ENCODE measurements around the gene SMG6. TPM values are rescaled to one million over a fixed set of nuclear protein-coding genes. Genes with fewer than 3 reads are reported as not detected.
"Not testable (repeated sequence)": the region's sequence is repeated elsewhere in the genome, so short reads cannot be mapped to it uniquely, and the experiment has no call there.

SMG6 gene
- total and polyA plus RNA-seq, 4 experiments from 2014 or later = 3.8 to 58.5 (median 30.6) TPM

DNA sequence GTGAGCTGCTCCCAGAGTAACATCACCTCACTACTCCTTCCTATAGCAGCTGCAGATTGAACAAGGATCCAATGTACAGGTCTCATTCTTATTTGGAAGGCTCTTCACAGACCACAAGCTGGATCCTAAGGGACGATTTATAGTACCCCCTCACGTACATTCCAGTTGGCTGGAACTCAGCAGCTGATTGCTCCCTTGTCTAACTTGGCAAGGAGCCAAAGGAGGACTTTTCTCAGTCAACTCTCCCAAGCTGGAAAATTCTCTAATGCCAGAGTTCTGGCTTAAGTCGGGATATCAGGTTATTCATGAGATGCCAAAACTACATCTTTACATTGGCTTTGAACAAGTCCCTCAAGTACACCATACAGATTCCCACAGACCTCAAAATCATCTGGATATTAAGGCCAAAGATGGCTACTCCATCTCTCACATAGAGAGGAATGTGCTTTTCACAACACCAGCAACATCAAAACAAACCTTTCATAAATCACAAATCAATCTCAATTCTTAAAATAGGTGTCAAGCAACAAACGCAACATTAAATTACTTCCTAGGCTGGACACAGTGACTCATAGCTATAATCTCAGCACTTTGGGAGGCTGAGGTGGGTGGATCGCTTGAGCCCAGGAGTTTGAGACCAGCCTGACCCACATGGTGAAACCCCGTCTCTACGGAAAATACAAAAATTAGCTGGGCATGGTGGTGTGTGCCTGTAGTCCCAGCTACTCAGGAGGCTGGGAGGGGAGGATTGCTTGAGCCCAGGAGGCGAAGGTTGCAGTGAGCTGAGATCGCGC is 39.3 kb downstream of the SMG6 start:
- Histone ChIP-seq H3K27me3 (ENCODE audit: insufficient read depth, low read length) (no peaks in the 10 kb centered on the region), H3K9me3 (ENCODE audit: control insufficient read depth in 1 of 2, low read length in 2 of 2) (no peaks in the 10 kb centered on the region), H3K27ac (ENCODE audit: low read depth, low read length) (peak overlapping the region; percentile 87), H3K4me1 (ENCODE audit: insufficient read depth, low read length) (peaks cover 92% of the 10 kb centered on the region), H3K36me3 (ENCODE audit: insufficient read depth, low read length) (no peaks in the 10 kb centered on the region), H3K4me3 (ENCODE audit: low read length in 2 of 2) (no peak overlapping the region)
- no peaks in the 10 kb centered on the region for H3K27me3 Mint-ChIP-seq
- peak overlapping the region; percentile 98 to 99 (median 99) for H3K27ac Mint-ChIP-seq
- intact Hi-C loops (cut with micrococcal nuclease) = loop anchor here (10.0 kb wide), 1 partner anchor 619 kb away; the partner anchor contains the start of genes RILP and SCARF1
- peaks cover 8 to 22% of the 10 kb centered on the region in 2 donors for H3K36me3 Mint-ChIP-seq
- H3K9me3 Mint-ChIP-seq = peaks cover 0 to 3% (median 0%) of the 10 kb centered on the region in 8 donors
- H3K4me3 Mint-ChIP-seq = peak overlapping the region; percentile 60 to 86 (median 84)
- DNase-seq = no peak
- H3K4me1 Mint-ChIP-seq = peaks cover 54 to 86% (median 75%) of the 10 kb centered on the region in 4 donors
- CTCF ChIA-PET (ENCODE audit: partially characterized antibody) = interaction anchor here (0.7 to 7.2 kb wide), 8 partner anchors 11 to 372 kb away, joined by 3 to 60 read pairs (median 14); partner anchors contain the start of gene HIC1
- POLR2A ChIA-PET (ENCODE audit: partially characterized antibody) = interaction anchor here (0.6 to 6.4 kb wide), 11 partner anchors 13 to 218 kb away, joined by 3 to 75 read pairs (median 5); partner anchors contain the start of genes HIC1, MNT, SMG6 and SRR

- peaks cover 58 to 93% (median 82%) of the 10 kb centered on the region in 4 donors for H3K4me1 Mint-ChIP-seq
- peak in 2 of 5 donors; percentile 15 to 33 for DNase-seq
Measured at GRCh38 chr17:2263183-2264066, 40.2 kb downstream of the SMG6 start.

GRCh38 chr17:2262135-2262587 is 41.4 kb downstream of the SMG6 start:
- intact Hi-C loops (cut with micrococcal nuclease) = loop anchor here (10.0 kb wide), 1 partner anchor 617 kb away; the partner anchor contains the start of genes RILP and SCARF1
- Mint-ChIP-seq H3K27ac (peak overlapping the region; percentile 35 to 99 (median 66)), H3K36me3 (peaks cover 8 to 26% of the 10 kb centered on the region in 2 donors), H3K4me3 (peak overlapping the region in 4 of 8 donors; percentile 17 to 36 (median 27)), H3K27me3 (no peaks in the 10 kb centered on the region), H3K4me1 (peaks cover 54 to 91% (median 80%) of the 10 kb centered on the region in 4 donors), H3K9me3 (peaks cover 0 to 3% (median 0%) of the 10 kb centered on the region in 8 donors)
- H3K4me3 ChIP-seq (ENCODE audit: low read length in 2 of 2) = no peak overlapping the region
- no peaks in the 10 kb centered on the region for H3K9me3 ChIP-seq (ENCODE audit: control insufficient read depth in 1 of 2, low read length in 2 of 2)
- peaks cover 91% of the 10 kb centered on the region for H3K4me1 ChIP-seq (ENCODE audit: insufficient read depth, low read length)
- no peak for DNase-seq
- H3K27ac ChIP-seq (ENCODE audit: low read depth, low read length) = no peak overlapping the region
- ChIA-PET POLR2A (ENCODE audit: partially characterized antibody) (interaction anchor here (1.7 to 6.4 kb wide), 3 partner anchors 11 to 207 kb away, joined by 10 to 72 read pairs (median 23); partner anchors contain the start of gene HIC1), CTCF (ENCODE audit: partially characterized antibody) (interaction anchor here (5.3 to 7.2 kb wide), 2 partner anchors 17 to 207 kb away, joined by 49 to 60 read pairs; partner anchors contain the start of gene HIC1)
- H3K36me3 ChIP-seq (ENCODE audit: insufficient read depth, low read length) = no peaks in the 10 kb centered on the region
- H3K27me3 ChIP-seq (ENCODE audit: insufficient read depth, low read length) = no peaks in the 10 kb centered on the region

More at GRCh38 chr17:2263183-2264066, 40.2 kb downstream of the SMG6 start:
- H3K27ac Mint-ChIP-seq = peak overlapping the region; percentile 98 to 99 (median 99)
- no peak overlapping the region for H3K4me3 ChIP-seq (ENCODE audit: low read length in 2 of 2)
- H3K27ac ChIP-seq (ENCODE audit: low read depth, low read length) = peak overlapping the region; percentile 87
- H3K36me3 ChIP-seq (ENCODE audit: insufficient read depth, low read length) = no peaks in the 10 kb centered on the region
- ChIA-PET CTCF (ENCODE audit: partially characterized antibody) (interaction anchor here (1.3 to 7.2 kb wide), 6 partner anchors 10 to 209 kb away, joined by 3 to 60 read pairs (median 20); partner anchors contain the start of gene HIC1), POLR2A (ENCODE audit: partially characterized antibody) (interaction anchor here (1.1 to 6.4 kb wide), 9 partner anchors 12 to 207 kb away, joined by 3 to 75 read pairs (median 5); partner anchors contain the start of genes HIC1, SMG6 and SRR)
- peaks cover 97% of the 10 kb centered on the region for H3K4me1 ChIP-seq (ENCODE audit: insufficient read depth, low read length)
- peaks cover 0 to 3% (median 0%) of the 10 kb centered on the region in 8 donors for H3K9me3 Mint-ChIP-seq
- peaks cover 8 to 25% of the 10 kb centered on the region in 2 donors for H3K36me3 Mint-ChIP-seq
- H3K9me3 ChIP-seq (ENCODE audit: control insufficient read depth in 1 of 2, low read length in 2 of 2) = no peaks in the 10 kb centered on the region
- H3K27me3 Mint-ChIP-seq = no peaks in the 10 kb centered on the region
- intact Hi-C loops (cut with micrococcal nuclease) = loop anchor here (10.0 kb wide), 1 partner anchor 619 kb away; the partner anchor contains the start of genes RILP and SCARF1
- H3K27me3 ChIP-seq (ENCODE audit: insufficient read depth, low read length) = no peaks in the 10 kb centered on the region
- peak overlapping the region; percentile 60 to 86 (median 84) for H3K4me3 Mint-ChIP-seq

GRCh38 chr17:2259769-2260536 is 43.6 kb downstream of the SMG6 start:
- peak overlapping the region; percentile 58 to 82 (median 76) for H3K4me3 Mint-ChIP-seq
- H3K4me3 ChIP-seq (ENCODE audit: low read length in 2 of 2) = peak overlapping the region; percentile 13 to 31
- H3K27me3 Mint-ChIP-seq = no peaks in the 10 kb centered on the region
- H3K4me1 Mint-ChIP-seq = peaks cover 43 to 74% (median 61%) of the 10 kb centered on the region in 4 donors
- peaks cover 69% of the 10 kb centered on the region for H3K4me1 ChIP-seq (ENCODE audit: insufficient read depth, low read length)
- peaks cover 0 to under 1% (median 0%) of the 10 kb centered on the region in 8 donors for H3K9me3 Mint-ChIP-seq
- no peaks in the 10 kb centered on the region for H3K9me3 ChIP-seq (ENCODE audit: control insufficient read depth in 1 of 2, low read length in 2 of 2)
- POLR2A ChIA-PET (ENCODE audit: partially characterized antibody) = interaction anchor here (0.6 to 4.2 kb wide), 17 partner anchors 8 to 611 kb away, joined by 3 to 45 read pairs (median 4); partner anchors contain the start of gene HIC1
- intact Hi-C loops (cut with micrococcal nuclease) = loop anchor here (10.0 kb wide), 1 partner anchor 615 kb away; the partner anchor contains the start of genes RILP and SCARF1
- H3K36me3 ChIP-seq (ENCODE audit: insufficient read depth, low read length) = no peaks in the 10 kb centered on the region
- H3K27ac ChIP-seq (ENCODE audit: low read depth, low read length) = peak overlapping the region; percentile 65
- CTCF ChIA-PET (ENCODE audit: partially characterized antibody) = interaction anchor here (0.7 to 5.7 kb wide), 9 partner anchors 9 to 205 kb away, joined by 3 to 52 read pairs (median 7); partner anchors contain the start of gene HIC1
- H3K27me3 ChIP-seq (ENCODE audit: insufficient read depth, low read length) = no peaks in the 10 kb centered on the region
- peaks cover 13 to 17% of the 10 kb centered on the region in 2 donors for H3K36me3 Mint-ChIP-seq
- DNase-seq = peak; percentile 53 to 82 (median 57)
- H3K27ac Mint-ChIP-seq = peak overlapping the region; percentile 85 to 98 (median 96)

DNA sequence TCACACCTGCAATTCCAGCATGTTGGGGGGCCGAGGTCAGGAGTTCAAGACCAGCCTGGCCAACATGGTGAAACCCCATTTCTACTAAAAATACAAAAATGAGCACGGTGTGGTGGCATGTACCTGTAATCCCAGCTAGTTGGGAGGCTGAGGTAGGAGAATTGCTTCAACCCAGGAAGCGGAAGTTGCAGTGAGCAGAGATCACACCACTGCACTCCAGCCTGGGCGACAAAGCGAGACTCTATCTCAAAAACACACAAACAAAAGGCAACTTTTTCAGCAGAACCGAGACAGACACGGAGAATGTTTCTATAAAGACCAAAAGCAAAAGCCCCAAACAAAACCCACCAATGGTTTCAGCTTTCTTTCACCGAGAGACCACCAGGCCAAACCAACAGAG is 44.8 kb downstream of the SMG6 start:
- H3K27me3 Mint-ChIP-seq; H3K9me3 ChIP-seq (ENCODE audit: control insufficient read depth in 1 of 2, low read length in 2 of 2); H3K27me3 ChIP-seq (ENCODE audit: insufficient read depth, low read length); intact Hi-C loops (cut with micrococcal nuclease); DNase-seq; H3K36me3 ChIP-seq (ENCODE audit: insufficient read depth, low read length); H3K9me3 Mint-ChIP-seq: not testable (repeated sequence)
- H3K27ac ChIP-seq (ENCODE audit: low read depth, low read length) = peak overlapping the region; percentile 65
- POLR2A ChIA-PET (ENCODE audit: partially characterized antibody) = interaction anchor here (1.2 to 4.2 kb wide), 9 partner anchors 8 to 204 kb away, joined by 3 to 45 read pairs (median 11); partner anchors contain the start of gene HIC1
- peak overlapping the region; percentile 85 to 98 (median 96) for H3K27ac Mint-ChIP-seq
- H3K36me3 Mint-ChIP-seq = peaks cover 22 to 23% of the 10 kb centered on the region in 2 donors
- CTCF ChIA-PET (ENCODE audit: partially characterized antibody) = interaction anchor here (0.7 to 5.7 kb wide), 8 partner anchors 9 to 204 kb away, joined by 3 to 52 read pairs (median 7); partner anchors contain the start of genes HIC1 and TSR1
- H3K4me1 Mint-ChIP-seq = peaks cover 43 to 73% (median 59%) of the 10 kb centered on the region in 4 donors
- peaks cover 67% of the 10 kb centered on the region for H3K4me1 ChIP-seq (ENCODE audit: insufficient read depth, low read length)
- H3K4me3 ChIP-seq (ENCODE audit: low read length in 2 of 2) = peak overlapping the region in 1 of 2 donors; percentile 13
- H3K4me3 Mint-ChIP-seq = peak overlapping the region; percentile 23 to 82 (median 74)

All from CD4-positive, alpha-beta memory T cell (primary cell).